ENCODE data around the gene PER1. TPM values are rescaled to one million over a fixed set of nuclear protein-coding genes. Genes with fewer than 3 reads are reported as not detected.

Gene PER1
- total RNA-seq, 2 donors from 2014 or later: 27.5 to 78.8 TPM

DNA sequence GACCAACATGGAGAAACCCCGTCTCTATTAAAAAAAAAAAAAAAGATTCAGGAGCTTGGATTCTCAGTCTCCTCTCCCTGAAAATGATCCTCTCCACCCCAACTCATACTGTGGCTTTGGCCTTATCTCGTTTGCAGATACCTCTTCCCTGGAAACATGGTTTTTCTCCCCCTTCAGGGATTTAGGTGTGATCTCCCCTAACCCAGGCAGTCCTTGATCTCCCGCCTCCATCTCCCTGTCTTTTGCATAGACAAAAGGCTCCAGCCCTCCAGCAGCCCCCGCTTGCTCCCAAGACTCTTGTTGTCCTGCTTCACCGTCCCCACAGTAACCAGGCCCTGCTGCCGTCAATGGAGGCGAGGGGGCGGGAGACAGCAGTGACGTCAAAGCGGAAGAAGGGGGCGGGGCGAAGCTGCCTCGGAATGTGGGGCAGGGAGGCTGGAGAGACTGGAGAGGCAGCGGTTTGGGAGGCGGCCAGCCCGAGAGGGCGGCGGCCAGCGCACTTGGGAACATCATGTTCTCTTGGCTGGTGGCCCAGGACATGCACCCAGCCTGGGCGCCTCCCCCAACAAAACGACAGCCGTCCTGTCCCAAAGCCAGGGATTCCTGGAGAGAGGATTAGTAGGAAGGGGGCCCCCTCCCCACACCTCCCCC, 1.9 kb upstream of the PER1 start:
- DNase-seq (peak; percentile 100), ATAC-seq (peak; percentile 58)
- peak in 1 of 3 donors; percentile 90 for TF ChIP-seq POLR2A (IDR thresholded peaks at IDR 0.05)
- TF ChIP-seq, protein P1, sequence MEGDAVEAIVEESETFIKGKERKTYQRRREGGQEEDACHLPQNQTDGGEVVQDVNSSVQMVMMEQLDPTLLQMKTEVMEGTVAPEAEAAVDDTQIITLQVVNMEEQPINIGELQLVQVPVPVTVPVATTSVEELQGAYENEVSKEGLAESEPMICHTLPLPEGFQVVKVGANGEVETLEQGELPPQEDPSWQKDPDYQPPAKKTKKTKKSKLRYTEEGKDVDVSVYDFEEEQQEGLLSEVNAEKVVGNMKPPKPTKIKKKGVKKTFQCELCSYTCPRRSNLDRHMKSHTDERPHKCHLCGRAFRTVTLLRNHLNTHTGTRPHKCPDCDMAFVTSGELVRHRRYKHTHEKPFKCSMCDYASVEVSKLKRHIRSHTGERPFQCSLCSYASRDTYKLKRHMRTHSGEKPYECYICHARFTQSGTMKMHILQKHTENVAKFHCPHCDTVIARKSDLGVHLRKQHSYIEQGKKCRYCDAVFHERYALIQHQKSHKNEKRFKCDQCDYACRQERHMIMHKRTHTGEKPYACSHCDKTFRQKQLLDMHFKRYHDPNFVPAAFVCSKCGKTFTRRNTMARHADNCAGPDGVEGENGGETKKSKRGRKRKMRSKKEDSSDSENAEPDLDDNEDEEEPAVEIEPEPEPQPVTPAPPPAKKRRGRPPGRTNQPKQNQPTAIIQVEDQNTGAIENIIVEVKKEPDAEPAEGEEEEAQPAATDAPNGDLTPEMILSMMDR (IDR thresholded peaks at IDR 0.05): peak in 1 of 7 experiments; percentile 12
- Histone ChIP-seq H3K4me3 (peak overlapping the region in 1 of 2 donors; percentile 96), H3K27ac (peak overlapping the region; percentile 99 to 100 (median 100)), H3K36me3 (replicated peaks in 1 of 2; ENCODE audit: insufficient read depth in 1 of 2, low read depth in 2 of 2) (peaks cover 11 to 12% of the 10 kb centered on the region in 2 donors), H3K4me1 (peaks cover 67% of the 10 kb centered on the region), H3K27me3 (no peaks in the 10 kb centered on the region), H3K9me3 (no peaks in the 10 kb centered on the region)
- intact Hi-C loops (cut with DNase I): no loop called here
- WGBS, 2 donors: 2% methylated on average over 21 to 22 of the region's 22 CpGs

DNA sequence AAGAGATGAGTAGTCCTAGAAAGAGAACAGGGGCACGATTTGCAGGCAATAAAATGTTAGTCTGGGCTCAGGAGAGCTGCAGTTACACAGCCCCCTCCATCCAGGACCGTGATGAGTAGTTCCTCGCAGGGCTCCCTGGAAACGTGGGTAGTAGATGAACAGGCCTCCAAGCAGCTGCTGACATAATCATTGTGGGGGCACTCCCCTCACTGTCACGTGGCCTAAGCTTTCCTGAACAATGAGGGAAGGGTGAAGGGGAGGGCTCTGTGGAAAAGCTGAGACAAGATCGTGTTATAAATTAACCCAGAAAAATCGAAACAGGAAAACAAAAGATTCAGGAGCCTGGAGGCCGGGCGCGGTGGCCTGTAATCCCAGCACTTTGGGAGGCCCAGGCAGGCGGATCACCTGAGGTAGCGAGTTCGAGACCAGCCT, 1.3 kb upstream of the PER1 start:
- TF ChIP-seq POLR2A (IDR thresholded peaks at IDR 0.05): peak in 1 of 3 donors; percentile 29
- TF ChIP-seq, protein P1 (IDR thresholded peaks at IDR 0.05): peak in 1 of 7 experiments; percentile 9
- Histone ChIP-seq H3K9me3 (no peaks in the 10 kb centered on the region), H3K27me3 (no peaks in the 10 kb centered on the region), H3K4me1 (peaks cover 63% of the 10 kb centered on the region), H3K27ac (peak overlapping the region; percentile 99 to 100 (median 100)), H3K4me3 (no peak overlapping the region), H3K36me3 (replicated peaks in 1 of 2; ENCODE audit: insufficient read depth in 1 of 2, low read depth in 2 of 2) (peaks cover 13 to 14% of the 10 kb centered on the region in 2 donors)
- ATAC-seq (peak; percentile 25), DNase-seq (peak; percentile 87 to 97 (median 90))
- WGBS, 2 donors: 4 to 8% methylated on average over 13 of the region's 13 CpGs
- intact Hi-C loops (cut with DNase I): no loop called here

DNA sequence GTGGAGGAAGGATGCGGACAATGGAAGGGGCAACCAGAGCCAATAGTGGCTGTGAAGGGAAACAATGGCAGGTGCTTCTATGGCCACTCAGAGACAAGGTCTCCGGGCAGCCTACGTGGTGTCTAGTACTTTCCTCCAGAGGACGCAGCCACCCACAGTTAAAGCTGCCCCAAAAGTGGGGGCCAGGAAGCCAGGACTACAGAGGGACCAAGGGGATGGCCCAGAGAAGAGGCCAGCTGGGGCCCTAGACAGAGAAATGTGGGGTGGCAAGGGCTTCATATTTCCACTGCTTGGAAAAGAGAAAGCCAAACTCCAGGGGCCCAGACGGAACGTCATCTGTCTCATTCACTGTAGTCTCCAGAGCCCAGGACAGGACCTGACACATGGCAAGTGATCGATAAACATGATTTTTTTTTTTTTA, 837 bp upstream of the PER1 start:
- Histone ChIP-seq H3K4me1 (peaks cover 64% of the 10 kb centered on the region), H3K9me3 (no peaks in the 10 kb centered on the region), H3K27me3 (no peaks in the 10 kb centered on the region), H3K4me3 (no peak overlapping the region), H3K36me3 (replicated peaks in 1 of 2; ENCODE audit: insufficient read depth in 1 of 2, low read depth in 2 of 2) (peaks cover 18 to 19% of the 10 kb centered on the region in 2 donors), H3K27ac (peak overlapping the region; percentile 99 to 100 (median 100))
- DNase-seq (peak in 2 of 4 donors; percentile 44), ATAC-seq (no peak)
- TF ChIP-seq, protein P1 (IDR thresholded peaks at IDR 0.05): no peak
- TF ChIP-seq POLR2A (IDR thresholded peaks at IDR 0.05): no peak
- WGBS, 2 donors: 52 to 54% methylated on average over 7 of the region's 7 CpGs
- intact Hi-C loops (cut with DNase I): no loop called here

DNA sequence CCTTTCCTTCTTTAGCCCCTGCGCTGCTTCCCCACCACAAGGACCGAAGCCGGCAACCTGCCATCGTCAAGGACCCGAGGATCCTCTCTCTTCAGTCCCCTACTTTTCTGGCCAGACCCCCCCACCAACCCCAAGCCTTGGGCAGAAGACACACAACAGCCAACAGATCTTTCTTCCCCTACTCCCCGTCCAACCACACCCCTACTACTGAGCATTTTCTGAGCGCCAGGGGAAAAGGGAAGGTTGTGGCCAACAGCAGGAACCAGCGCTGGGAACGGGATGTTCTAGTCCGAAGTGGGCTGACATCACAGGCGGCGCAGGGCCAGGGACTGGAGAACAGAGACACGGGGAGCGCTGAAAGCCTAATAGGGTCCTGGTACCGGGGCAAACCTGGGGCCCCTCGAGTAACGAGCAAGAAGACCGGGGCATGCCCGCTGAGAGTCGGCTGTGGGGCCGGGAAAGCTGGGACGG, 528 bp downstream of the PER1 start:
- DNase-seq (peak; percentile 88 to 95 (median 92)), ATAC-seq (peak; percentile 2)
- 12 to 27% methylated on average over 22 of the region's 22 CpGs for WGBS, 2 donors
- H3K27ac ChIP-seq: peak overlapping the region; percentile 99 to 100 (median 100)
- no peaks in the 10 kb centered on the region for H3K27me3 ChIP-seq
- TF ChIP-seq, protein P1 (IDR thresholded peaks at IDR 0.05): no peak
- TF ChIP-seq POLR2A (IDR thresholded peaks at IDR 0.05): peak in 1 of 3 donors; percentile 60
- H3K4me3 ChIP-seq: peak overlapping the region; percentile 25 to 61
- intact Hi-C loops (cut with DNase I): no loop called here
- no peaks in the 10 kb centered on the region for H3K9me3 ChIP-seq
- H3K36me3 ChIP-seq (replicated peaks in 1 of 2; ENCODE audit: insufficient read depth in 1 of 2, low read depth in 2 of 2): peaks cover 31 to 33% of the 10 kb centered on the region in 2 donors
- H3K4me1 ChIP-seq: peaks cover 58% of the 10 kb centered on the region

All from body of pancreas (tissue), 4 donors.